Astrocyte of the spinal cord (primary cell): ENCODE measurements around the gene NCOR2.
A peak's percentile ranks its signal among the peaks of the same experiment; 100 is the strongest.

Experiments
- DNase-seq: peaks from one replicate; pipeline ENCODE4 v3.0.0; 2011; ENCODE audit warnings: low read depth, low spot score
- H3K4me3 ChIP-seq: 2 replicates; pipeline ENCODE4 v1.5.1; 2011; ENCODE audit warnings: low read depth, mild to moderate bottlenecking, low read length, moderate library complexity
- in situ Hi-C: cut with HindIII; loops from 2 replicates; pipeline ENCODE4 v1.10.0; 2017; ENCODE audit warnings: low sequenced_read_pairs
- TF ChIP-seq, protein P1 (sequence below): IDR thresholded peaks from 2 replicates; pipeline ENCODE4 v1.5.1; 2012; ENCODE audit warnings: low read depth, mild to moderate bottlenecking, low read length, inconsistent platforms

The NCOR2 gene

DNA sequence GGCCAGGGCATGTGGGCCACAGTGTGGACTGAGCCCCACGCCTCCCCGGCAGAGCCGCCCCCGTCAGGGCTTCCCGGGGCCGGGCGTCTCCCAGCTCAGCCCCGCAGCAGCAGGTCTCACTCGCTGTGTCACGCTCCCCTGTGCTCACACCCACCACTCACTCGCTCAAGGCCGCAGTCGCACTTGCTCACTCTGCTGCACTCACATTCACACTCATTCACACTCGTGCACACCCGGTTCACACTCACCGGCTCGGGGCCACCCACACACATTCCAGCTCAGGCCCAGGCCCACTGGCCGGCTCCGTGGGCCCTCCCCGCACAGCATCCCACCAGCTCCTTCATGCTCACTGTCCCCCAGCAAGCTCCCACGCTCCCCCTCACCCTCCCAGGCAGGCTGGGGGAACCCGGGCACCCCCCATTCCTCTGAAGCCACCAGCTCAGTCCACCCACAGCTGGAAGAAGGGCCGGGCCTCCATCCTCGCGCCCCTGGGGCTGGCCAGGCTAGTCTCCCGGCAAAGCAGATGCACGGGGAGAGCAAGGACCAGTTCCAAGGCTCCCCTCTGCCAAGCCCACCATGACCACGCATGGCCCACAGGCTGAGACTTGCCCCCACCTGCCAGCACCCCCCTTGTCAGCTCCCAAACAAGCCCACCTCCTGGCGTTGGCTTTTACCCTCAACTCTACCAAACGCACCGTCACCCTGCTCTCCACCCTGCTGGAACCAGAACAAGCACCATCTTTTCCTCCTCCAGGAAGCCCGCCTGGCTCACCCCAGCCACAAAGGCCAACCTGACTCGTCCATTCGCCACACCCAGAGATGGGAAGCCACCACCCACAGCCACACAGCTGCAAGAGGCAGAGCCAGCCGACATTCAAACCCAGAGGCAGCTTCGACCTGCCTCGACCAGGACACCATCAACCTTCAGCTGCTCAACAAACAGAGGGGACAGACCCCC lies 28.0 kb downstream of the NCOR2 start:
- in situ Hi-C loops = no loop called here
- H3K4me3 ChIP-seq = no peak overlapping the region
- TF ChIP-seq, protein P1, sequence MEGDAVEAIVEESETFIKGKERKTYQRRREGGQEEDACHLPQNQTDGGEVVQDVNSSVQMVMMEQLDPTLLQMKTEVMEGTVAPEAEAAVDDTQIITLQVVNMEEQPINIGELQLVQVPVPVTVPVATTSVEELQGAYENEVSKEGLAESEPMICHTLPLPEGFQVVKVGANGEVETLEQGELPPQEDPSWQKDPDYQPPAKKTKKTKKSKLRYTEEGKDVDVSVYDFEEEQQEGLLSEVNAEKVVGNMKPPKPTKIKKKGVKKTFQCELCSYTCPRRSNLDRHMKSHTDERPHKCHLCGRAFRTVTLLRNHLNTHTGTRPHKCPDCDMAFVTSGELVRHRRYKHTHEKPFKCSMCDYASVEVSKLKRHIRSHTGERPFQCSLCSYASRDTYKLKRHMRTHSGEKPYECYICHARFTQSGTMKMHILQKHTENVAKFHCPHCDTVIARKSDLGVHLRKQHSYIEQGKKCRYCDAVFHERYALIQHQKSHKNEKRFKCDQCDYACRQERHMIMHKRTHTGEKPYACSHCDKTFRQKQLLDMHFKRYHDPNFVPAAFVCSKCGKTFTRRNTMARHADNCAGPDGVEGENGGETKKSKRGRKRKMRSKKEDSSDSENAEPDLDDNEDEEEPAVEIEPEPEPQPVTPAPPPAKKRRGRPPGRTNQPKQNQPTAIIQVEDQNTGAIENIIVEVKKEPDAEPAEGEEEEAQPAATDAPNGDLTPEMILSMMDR = no peak
- DNase-seq = no peak

DNA sequence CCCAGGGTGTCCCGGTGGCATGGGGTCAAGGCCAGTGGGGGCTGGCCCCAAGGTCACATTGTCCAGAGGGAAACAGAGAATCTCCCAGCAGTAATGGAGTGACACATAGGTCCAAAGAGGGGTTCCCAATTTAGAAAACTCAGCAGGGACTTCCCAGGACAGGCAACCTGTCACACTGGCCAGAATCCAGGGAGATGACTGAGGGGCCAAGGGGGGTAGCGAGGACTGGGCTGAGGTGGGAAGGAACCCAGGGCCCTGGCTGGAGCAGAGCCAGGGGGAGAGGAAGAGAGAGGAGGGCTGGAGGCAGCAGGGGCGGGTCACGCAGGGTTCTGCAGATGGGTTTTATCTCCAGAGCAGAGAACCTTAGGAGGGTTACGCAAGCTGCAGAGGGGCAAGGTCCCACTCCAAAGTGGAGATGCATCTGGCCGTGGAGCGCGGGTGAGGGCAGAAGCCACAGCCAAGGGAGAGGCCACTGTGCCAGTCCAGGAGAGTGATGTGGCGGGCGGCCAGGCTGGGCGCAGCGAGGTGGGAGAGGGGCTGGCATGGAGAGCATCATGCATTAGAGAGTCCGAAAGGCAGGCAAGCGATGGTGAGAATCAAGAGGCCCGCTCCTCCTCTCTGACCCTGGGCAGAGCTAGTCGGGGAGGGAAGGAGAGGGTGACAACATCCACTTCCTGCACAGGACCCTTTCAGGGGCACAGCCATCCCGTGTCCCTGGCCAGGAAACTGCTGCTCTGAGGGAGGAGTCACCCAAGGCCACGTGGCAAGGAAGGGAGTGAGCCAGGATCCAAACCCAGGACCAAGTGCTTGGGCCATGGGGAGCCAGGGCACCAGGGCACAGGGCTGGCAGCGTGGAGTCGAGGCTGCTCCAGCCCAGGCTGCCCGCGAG lies 29.0 kb downstream of the NCOR2 start:
- no peak overlapping the region for H3K4me3 ChIP-seq
- TF ChIP-seq, protein P1 = no peak
- no peak for DNase-seq
- in situ Hi-C loops = no loop called here

DNA sequence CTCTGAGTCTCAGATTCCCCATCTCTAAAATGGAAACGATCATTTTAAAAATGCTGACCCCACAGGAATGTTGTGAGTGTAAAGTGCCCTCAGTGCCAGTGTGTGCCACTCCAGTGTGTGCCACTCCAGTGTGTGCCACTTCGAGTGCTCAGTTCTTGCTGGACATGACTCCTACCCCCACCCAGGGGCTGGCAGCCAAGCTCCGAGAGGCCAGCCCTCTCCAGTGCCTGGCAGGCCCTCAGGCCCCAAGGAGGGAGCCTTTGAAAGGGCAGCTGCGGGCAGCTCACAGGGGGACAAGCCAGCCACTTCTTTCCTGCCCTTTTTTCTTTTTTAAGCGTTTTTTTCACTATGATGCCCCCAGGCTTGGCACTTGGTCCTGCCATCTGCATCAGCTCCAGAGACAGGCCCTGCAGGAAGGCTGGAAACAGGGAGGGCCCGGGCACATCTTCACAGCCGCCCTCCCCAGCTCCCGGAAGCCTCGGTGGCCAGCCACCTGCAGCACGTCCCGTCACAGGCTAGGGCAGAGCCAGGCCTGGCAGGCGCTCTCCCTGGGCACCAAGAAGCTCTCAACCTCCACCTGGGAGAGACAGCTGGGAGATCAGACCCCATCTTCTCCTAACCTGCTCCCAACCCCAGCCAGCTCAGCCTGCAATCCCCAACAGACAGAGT lies 29.8 kb downstream of the NCOR2 start:
- TF ChIP-seq, protein P1 = no peak

DNA sequence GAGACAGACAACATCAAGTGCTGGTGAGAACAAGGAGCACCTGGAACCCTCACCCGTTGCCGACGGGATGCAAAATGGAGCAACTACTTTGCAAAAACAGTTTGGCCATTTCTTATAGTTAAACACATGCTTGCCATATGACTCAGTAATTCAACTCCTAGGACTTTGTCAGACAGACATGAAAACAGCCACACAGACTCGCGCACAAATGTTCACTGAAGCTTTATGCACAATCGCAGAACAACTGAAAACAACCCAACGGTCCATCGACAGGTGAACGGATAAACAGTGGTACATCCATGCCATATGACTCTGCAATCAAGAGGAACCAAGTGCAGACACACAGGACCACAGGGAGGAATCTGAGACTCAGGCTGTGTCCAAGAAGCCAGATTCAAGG lies 30.8 kb downstream of the NCOR2 start:
- TF ChIP-seq, protein P1 = no peak
- DNase-seq = peak; percentile 59
- in situ Hi-C loops = no loop called here
- no peak overlapping the region for H3K4me3 ChIP-seq

More for the DNA sequence above, 29.8 kb downstream of the NCOR2 start:
- in situ Hi-C loops = no loop called here
- no peak overlapping the region for H3K4me3 ChIP-seq
- DNase-seq = no peak

DNA sequence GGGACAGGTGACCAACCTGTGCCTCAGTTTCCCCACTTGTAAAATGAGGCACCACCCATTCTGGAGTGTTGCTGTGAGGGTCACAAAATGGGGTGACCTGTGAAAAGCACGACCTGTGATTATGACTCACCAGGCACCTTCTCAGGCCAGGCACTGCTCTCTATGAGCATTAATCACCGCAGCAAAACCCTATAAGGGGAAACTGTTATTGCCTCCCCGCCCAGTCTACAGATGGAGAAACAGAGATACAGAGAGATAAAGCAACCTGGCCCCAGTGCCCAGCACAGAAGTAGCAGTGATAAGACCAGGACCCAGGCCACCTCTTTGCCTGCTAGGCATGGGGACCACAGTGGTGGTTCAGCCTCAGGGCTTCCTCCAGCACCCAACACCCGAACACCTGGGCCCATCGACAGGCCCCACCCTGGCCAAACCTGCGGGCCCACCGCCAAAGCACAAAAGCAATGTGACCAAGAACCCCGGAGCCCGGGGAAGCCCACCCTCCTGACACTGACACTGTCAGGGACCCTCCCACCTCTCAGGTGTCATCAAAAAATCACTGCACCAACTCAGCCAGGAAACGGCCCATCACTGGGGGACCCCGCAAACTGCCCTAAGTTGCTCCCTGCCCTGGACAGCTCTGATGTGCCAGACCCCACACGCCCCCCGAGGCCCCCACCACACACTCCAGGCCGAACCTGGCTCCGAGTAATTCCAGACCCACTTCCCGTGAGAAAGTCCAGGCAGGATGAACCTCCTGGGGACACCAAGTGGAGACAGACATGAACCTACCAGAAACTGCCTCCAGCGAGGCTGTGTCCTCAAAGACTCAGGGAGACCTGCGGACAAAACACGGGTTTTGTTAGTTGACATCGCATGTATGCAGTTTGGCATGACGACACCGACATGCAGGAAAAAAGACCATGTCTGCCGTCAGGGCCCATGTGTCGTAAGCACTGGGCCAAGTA lies 32.4 kb downstream of the NCOR2 start:
- in situ Hi-C loops = no loop called here
- TF ChIP-seq, protein P1 = no peak
- no peak for DNase-seq
- no peak overlapping the region for H3K4me3 ChIP-seq
